ENCODE results near the gene BRK1.

Gene BRK1

DNA sequence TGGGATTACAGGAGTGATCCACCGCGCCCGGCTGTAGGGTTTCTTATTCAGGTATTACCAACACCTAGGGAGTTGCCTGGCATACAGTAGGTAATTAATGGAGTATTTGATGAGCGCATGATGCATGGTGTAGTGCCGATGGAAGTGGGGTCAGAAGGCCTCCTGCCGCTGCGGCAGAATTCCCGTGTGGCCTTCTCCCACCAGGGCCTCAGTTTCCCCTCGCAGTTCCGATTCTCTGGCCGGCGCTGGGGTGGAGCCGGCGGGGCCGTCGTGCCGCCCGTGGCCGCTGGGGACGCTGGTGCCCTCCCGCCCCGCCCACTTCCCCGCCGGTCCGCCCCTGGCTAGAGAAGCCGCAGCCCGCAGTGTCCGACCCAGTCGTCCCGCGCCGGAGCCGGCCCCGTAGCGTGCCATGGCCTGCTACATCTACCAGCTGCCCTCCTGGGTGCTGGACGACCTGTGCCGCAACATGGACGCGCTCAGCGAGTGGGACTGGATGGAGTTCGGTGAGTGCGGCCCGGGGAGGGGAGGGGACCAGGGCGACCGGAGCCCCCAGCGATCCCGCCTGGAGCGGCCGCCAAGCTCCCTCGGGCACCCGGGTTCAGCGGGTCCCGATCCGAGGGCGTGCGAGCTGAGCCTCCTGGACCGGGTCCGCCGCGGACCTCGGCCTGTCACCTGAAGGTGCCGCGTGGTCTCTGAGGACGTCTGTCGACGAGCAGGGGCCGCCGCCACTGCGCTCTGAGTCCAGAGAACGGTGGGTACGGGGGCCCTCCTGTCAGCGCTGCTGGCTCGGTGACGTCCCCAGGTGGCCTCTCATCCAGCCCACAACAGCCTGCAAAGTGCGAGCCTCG is 49.3 kb downstream of the BRK1 start, which contains the start of gene IRAK2:
Gene IRAK2 (plus strand): TSS at position 374 of the 848 bp plus-strand sequence. CDS start 36 bp downstream, at position 410.
- TF ChIP-seq, protein P1, sequence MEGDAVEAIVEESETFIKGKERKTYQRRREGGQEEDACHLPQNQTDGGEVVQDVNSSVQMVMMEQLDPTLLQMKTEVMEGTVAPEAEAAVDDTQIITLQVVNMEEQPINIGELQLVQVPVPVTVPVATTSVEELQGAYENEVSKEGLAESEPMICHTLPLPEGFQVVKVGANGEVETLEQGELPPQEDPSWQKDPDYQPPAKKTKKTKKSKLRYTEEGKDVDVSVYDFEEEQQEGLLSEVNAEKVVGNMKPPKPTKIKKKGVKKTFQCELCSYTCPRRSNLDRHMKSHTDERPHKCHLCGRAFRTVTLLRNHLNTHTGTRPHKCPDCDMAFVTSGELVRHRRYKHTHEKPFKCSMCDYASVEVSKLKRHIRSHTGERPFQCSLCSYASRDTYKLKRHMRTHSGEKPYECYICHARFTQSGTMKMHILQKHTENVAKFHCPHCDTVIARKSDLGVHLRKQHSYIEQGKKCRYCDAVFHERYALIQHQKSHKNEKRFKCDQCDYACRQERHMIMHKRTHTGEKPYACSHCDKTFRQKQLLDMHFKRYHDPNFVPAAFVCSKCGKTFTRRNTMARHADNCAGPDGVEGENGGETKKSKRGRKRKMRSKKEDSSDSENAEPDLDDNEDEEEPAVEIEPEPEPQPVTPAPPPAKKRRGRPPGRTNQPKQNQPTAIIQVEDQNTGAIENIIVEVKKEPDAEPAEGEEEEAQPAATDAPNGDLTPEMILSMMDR (IDR thresholded peaks at IDR 0.05; ENCODE audit: low read length): peak; percentile 58
- no peak for TF ChIP-seq EZH2 (IDR thresholded peaks at IDR 0.05; ENCODE audit: borderline replicate concordance, low read length)
- Histone ChIP-seq H3K27me3 (ENCODE audit: insufficient read depth, low read length) (no peaks in the 10 kb centered on the region), H3K27ac (ENCODE audit: low read depth, low read length, poor library complexity, severe bottlenecking) (peak within 1 kb of the TSS; percentile 95), H3K9me2 (ENCODE audit: low read depth, low read length) (no peaks in the 10 kb centered on the region), H3K9me3 (ENCODE audit: low read length) (no peaks in the 10 kb centered on the region), H2AFZ (ENCODE audit: low read length) (peak within 1 kb of the TSS; percentile 86; the same call in 1 of the 2 replicates), H4K20me1 (ENCODE audit: insufficient read depth, low read length) (no peaks in the 10 kb centered on the region), H3F3A (ENCODE audit: insufficient read depth, low read length) (no peaks in the 10 kb centered on the region; the same call in 1 of the 2 replicates), H3K4me2 (ENCODE audit: low read length) (peak within 1 kb of the TSS; percentile 96), H3K4me3 (ENCODE audit: low read depth, low read length, poor library complexity, severe bottlenecking) (peak within 1 kb of the TSS; percentile 100), H3K4me1 (ENCODE audit: insufficient read depth, low read length, severe bottlenecking) (peaks cover 48% of the 10 kb centered on the region), H3K36me3 (ENCODE audit: insufficient read depth, low read length) (peaks cover 10% of the 10 kb centered on the region; the same call in 1 of the 2 replicates), H3K79me2 (ENCODE audit: insufficient read depth, low read length) (peaks cover 7% of the 10 kb centered on the region; the same call in 1 of the 2 replicates), H3K9ac (ENCODE audit: low read length) (peak within 1 kb of the TSS; percentile 100)

DNA sequence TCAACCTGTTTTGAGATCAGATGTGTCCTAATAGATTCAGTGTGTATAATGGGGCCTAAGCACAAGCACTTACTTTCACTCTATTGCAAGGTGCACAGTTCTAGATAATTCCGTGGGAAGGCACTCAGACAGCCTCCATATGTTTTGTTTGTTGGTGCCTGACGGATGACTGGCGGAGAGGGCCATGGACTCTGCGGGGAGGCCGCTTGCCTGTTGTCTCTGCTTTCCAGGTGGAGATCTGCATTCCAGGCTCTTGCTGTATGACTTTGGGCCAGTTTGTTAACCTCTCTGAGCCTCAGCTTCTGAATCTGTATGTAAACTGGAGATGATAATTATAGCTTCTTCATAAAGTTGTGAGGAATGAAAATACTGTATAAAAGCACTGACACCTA is 50.7 kb downstream of the BRK1 start:
- Histone ChIP-seq H3K27me3 (ENCODE audit: insufficient read depth, low read length) (no peaks in the 10 kb centered on the region), H3K9me2 (ENCODE audit: low read depth, low read length) (no peaks in the 10 kb centered on the region), H3K79me2 (ENCODE audit: insufficient read depth, low read length) (peaks cover 7% of the 10 kb centered on the region; the same call in 1 of the 2 replicates), H3K36me3 (ENCODE audit: insufficient read depth, low read length) (peaks cover 10% of the 10 kb centered on the region; the same call in 1 of the 2 replicates), H3K9me3 (ENCODE audit: low read length) (no peaks in the 10 kb centered on the region), H3K4me3 (ENCODE audit: low read depth, low read length, poor library complexity, severe bottlenecking) (peak overlapping the region; percentile 100), H2AFZ (ENCODE audit: low read length) (no peak overlapping the region), H3K4me2 (ENCODE audit: low read length) (peak overlapping the region; percentile 86), H3K9ac (ENCODE audit: low read length) (peak overlapping the region; percentile 100), H3K27ac (ENCODE audit: low read depth, low read length, poor library complexity, severe bottlenecking) (peak overlapping the region; percentile 95), H3F3A (ENCODE audit: insufficient read depth, low read length) (peaks cover 3% of the 10 kb centered on the region; the same call in 1 of the 2 replicates), H3K4me1 (ENCODE audit: insufficient read depth, low read length, severe bottlenecking) (peaks cover 62% of the 10 kb centered on the region), H4K20me1 (ENCODE audit: insufficient read depth, low read length) (no peaks in the 10 kb centered on the region)
- TF ChIP-seq, protein P1 (IDR thresholded peaks at IDR 0.05; ENCODE audit: low read length): no peak
- TF ChIP-seq EZH2 (IDR thresholded peaks at IDR 0.05; ENCODE audit: borderline replicate concordance, low read length): no peak

DNA sequence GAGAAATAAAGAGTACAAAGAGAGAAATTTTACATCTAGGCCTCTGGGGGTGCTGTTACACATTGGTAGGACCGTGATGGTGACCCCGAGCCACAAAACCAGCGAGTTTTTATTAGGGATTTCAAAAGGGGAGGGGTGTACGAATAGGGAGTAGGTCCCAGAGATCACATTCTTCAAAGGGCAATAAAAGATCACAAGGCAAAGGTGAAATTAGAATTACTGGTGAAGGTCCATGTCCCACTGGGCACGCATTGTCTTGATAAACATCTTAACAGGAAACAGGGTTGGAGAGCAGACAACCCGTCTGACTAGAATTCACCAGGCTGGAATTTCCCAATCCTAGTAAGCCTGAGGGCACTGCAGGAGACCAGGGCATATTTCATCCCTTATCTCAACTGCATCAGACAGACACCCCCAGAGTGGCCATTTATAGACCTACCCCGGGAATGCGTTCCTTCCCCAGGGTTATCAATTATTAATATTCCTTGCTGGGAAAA is 53.6 kb downstream of the BRK1 start:
- Histone ChIP-seq H3K79me2 (ENCODE audit: insufficient read depth, low read length) (peaks cover 7% of the 10 kb centered on the region; the same call in 1 of the 2 replicates), H3K36me3 (ENCODE audit: insufficient read depth, low read length) (peaks cover 10% of the 10 kb centered on the region; the same call in 1 of the 2 replicates), H3K4me3 (ENCODE audit: low read depth, low read length, poor library complexity, severe bottlenecking) (no peak overlapping the region), H3K9me2 (ENCODE audit: low read depth, low read length) (no peaks in the 10 kb centered on the region), H3F3A (ENCODE audit: insufficient read depth, low read length) (0 out of 2 replicates have a peak, but pooled peaks cover 3% of the 10 kb centered on the region), H4K20me1 (ENCODE audit: insufficient read depth, low read length) (no peaks in the 10 kb centered on the region), H3K9me3 (ENCODE audit: low read length) (no peaks in the 10 kb centered on the region), H2AFZ (ENCODE audit: low read length) (no peak overlapping the region), H3K27me3 (ENCODE audit: insufficient read depth, low read length) (no peaks in the 10 kb centered on the region), H3K27ac (ENCODE audit: low read depth, low read length, poor library complexity, severe bottlenecking) (peak overlapping the region; percentile 95), H3K4me2 (ENCODE audit: low read length) (no peak overlapping the region; the same call in 1 of the 2 replicates), H3K4me1 (ENCODE audit: insufficient read depth, low read length, severe bottlenecking) (peaks cover 77% of the 10 kb centered on the region), H3K9ac (ENCODE audit: low read length) (no peak overlapping the region)
- TF ChIP-seq, protein P1 (IDR thresholded peaks at IDR 0.05; ENCODE audit: low read length): peak; percentile 57
- TF ChIP-seq EZH2 (IDR thresholded peaks at IDR 0.05; ENCODE audit: borderline replicate concordance, low read length): no peak
